Measurements from ENCODE around the gene PLOD3. TPM values are rescaled to one million over a fixed set of nuclear protein-coding genes. Genes with fewer than 3 reads are reported as not detected.
A peak's percentile ranks its signal among the peaks of the same experiment; 100 is the strongest.

The PLOD3 gene
- total and polyA plus RNA-seq, 10 donors, result 20.4 to 72.5 (median 50.3) TPM

- Histone ChIP-seq H3K27me3 (replicated peaks in 1 of 7) (no peaks in the 10 kb centered on the region), H3K4me1 (peaks cover 20 to 76% (median 48%) of the 10 kb centered on the region in 6 donors), H3K4me3 (peak overlapping the region; percentile 65 to 92 (median 88)), H3K36me3 (peaks cover 0 to 55% (median 27%) of the 10 kb centered on the region in 6 donors), H3K27ac (peak overlapping the region; percentile 66 to 97 (median 94)), H3K9me3 (no peaks in the 10 kb centered on the region)
- intact Hi-C loops (cut with DNase I; ENCODE audit: low total_unique reads), result no loop called here
- no peak for DNase-seq
- TF ChIP-seq POLR2A (IDR thresholded peaks at IDR 0.05) (no peak), POLR2AphosphoS5 (IDR thresholded peaks at IDR 0.05) (no peak), CTCF (IDR thresholded peaks at IDR 0.05 in 8 of 11, conservative IDR thresholded peaks at IDR 0.05 in 3 of 11) (no peak)
- 9 to 12% (median 10%) methylated on average over 22 to 26 of the region's 26 CpGs for WGBS, 5 donors
Measured at GRCh38 chr7:101218236-101219125, 1.1 kb upstream of the PLOD3 start.

GRCh38 chr7:101216860-101217387, 457 bp downstream of the PLOD3 start:
- WGBS, 5 donors, result 1 to 2% (median 1%) methylated on average over 28 to 34 of the region's 34 CpGs
- Histone ChIP-seq H3K27me3 (replicated peaks in 1 of 7) (no peaks in the 10 kb centered on the region), H3K4me1 (peaks cover 20 to 68% (median 47%) of the 10 kb centered on the region in 6 donors), H3K27ac (peak overlapping the region; percentile 66 to 97 (median 94)), H3K9me3 (no peaks in the 10 kb centered on the region), H3K4me3 (peak overlapping the region; percentile 65 to 92 (median 88)), H3K36me3 (peaks cover 0 to 55% (median 24%) of the 10 kb centered on the region in 6 donors)
- no peak for TF ChIP-seq POLR2AphosphoS5 (IDR thresholded peaks at IDR 0.05)
- TF ChIP-seq CTCF (IDR thresholded peaks at IDR 0.05 in 8 of 11, conservative IDR thresholded peaks at IDR 0.05 in 3 of 11), result no peak
- no peak for TF ChIP-seq POLR2A (IDR thresholded peaks at IDR 0.05)
- intact Hi-C loops (cut with DNase I; ENCODE audit: low total_unique reads), result no loop called here
- peak; percentile 89 for DNase-seq

- Histone ChIP-seq H3K27ac (peak overlapping the region in 7 of 8 donors; percentile 66 to 97 (median 94)), H3K4me3 (peak overlapping the region; percentile 65 to 92 (median 88)), H3K27me3 (replicated peaks in 1 of 7) (no peaks in the 10 kb centered on the region), H3K4me1 (peaks cover 20 to 61% (median 44%) of the 10 kb centered on the region in 6 donors), H3K9me3 (no peaks in the 10 kb centered on the region), H3K36me3 (peaks cover 0 to 55% (median 31%) of the 10 kb centered on the region in 6 donors)
- no peak for DNase-seq
- 53 to 65% (median 59%) methylated on average over 29 to 31 of the region's 31 CpGs for WGBS, 5 donors
- no peak for TF ChIP-seq POLR2AphosphoS5 (IDR thresholded peaks at IDR 0.05)
- TF ChIP-seq CTCF (IDR thresholded peaks at IDR 0.05 in 8 of 11, conservative IDR thresholded peaks at IDR 0.05 in 3 of 11), result no peak
- no peak for TF ChIP-seq POLR2A (IDR thresholded peaks at IDR 0.05)
- intact Hi-C loops (cut with DNase I; ENCODE audit: low total_unique reads), result no loop called here
Measured at GRCh38 chr7:101216001-101216859, 1.2 kb downstream of the PLOD3 start.
